Neural crest cell (in vitro differentiated cells): ENCODE measurements around the gene NOTCH4. TPM values are rescaled to one million over a fixed set of nuclear protein-coding genes. Genes with fewer than 3 reads are reported as not detected.
"Not testable (repeated sequence)": the region's sequence is repeated elsewhere in the genome, so short reads cannot be mapped to it uniquely, and the experiment has no call there.

ENCODE experiments used
- DNase-seq: peaks from one replicate; pipeline ENCODE4 v3.0.0; 2021; ENCODE audit warnings: low read depth, mixed read lengths, low spot score
- H3K27ac Mint-ChIP-seq: one replicate; pipeline ENCODE4 v1.8.0; 2021; ENCODE audit warnings: mild to moderate bottlenecking, mixed read lengths; ENCODE audit not compliant: unreplicated experiment
- H3K27me3 Mint-ChIP-seq: 2 replicates; pipeline ENCODE4 v1.8.0; 2021; ENCODE audit warnings: low read depth, mild to moderate bottlenecking, mixed read lengths
- H3K36me3 Mint-ChIP-seq: 2 replicates; pipeline ENCODE4 v1.8.0; 2021; ENCODE audit warnings: low read depth, mild to moderate bottlenecking, mixed read lengths
- H3K4me1 Mint-ChIP-seq: 2 replicates; pipeline ENCODE4 v1.8.0; 2021; ENCODE audit warnings: mixed read lengths
- H3K4me3 Mint-ChIP-seq: one replicate; pipeline ENCODE4 v1.8.0; 2021; ENCODE audit warnings: mild to moderate bottlenecking, mixed read lengths
- H3K9me3 Mint-ChIP-seq: 2 replicates; pipeline ENCODE4 v1.8.0; 2021; ENCODE audit warnings: mixed read lengths
- CTCF ChIP-seq: fragments of 200-600 bp; sonication (generic); conservative IDR thresholded peaks from 2 replicates; pipeline ENCODE4 v1.5.0; 2021; ENCODE audit warnings: antibody characterized with exemption, mild to moderate bottlenecking
- total RNA-seq: library from RNA; stranded (reverse); gene quantifications from 2 replicates; pipeline ENCODE4 v1.2.1, GENCODE V29; 2021

Gene NOTCH4
- total RNA-seq, 1 donor from 2014 or later = 5.6 TPM

DNA sequence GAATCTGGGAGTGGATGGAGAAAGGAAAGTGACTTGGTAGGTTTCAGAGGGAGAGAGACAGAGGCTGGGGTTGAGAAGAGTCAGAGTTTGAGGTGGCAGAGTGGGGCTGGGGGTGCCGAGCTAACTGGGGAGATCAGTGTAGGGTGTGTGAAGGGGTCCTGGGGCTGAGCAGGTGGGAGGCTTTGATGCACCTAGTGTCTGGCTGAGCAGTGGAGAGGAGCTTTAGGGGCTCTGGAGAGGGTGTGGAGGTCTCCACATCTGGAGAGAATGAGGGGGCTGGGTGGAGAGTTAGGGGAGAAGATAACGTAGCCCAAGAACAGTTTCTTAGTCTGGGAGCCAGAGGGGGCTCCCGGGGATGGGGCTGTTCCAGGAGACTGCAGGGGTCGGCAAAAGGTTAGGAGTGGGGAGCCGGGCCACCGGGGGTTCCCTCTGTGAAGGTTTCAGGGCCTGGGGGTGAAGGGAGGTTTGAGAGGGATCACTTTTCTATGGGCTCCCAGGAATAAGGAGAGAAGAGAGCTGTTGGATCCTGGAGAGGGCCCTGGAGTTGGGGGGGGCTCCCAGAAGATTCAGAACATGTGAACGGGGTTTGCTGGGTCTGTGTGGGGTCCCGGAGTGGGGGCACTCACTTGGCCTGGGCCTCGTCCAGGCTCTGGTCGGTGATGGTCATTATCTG is 34.7 kb downstream of the NOTCH4 start:
- peaks cover 11% of the 10 kb centered on the region for H3K36me3 Mint-ChIP-seq
- peaks cover 67% of the 10 kb centered on the region for H3K4me1 Mint-ChIP-seq
- H3K27ac Mint-ChIP-seq = peak overlapping the region; percentile 97
- DNase-seq = no peak
- no peaks in the 10 kb centered on the region for H3K9me3 Mint-ChIP-seq
- H3K27me3 Mint-ChIP-seq = no peaks in the 10 kb centered on the region
- H3K4me3 Mint-ChIP-seq = peak overlapping the region; percentile 92
- no peak for TF ChIP-seq CTCF

GRCh38 chr6:32188381-32189068 is 35.3 kb downstream of the NOTCH4 start:
- H3K9me3 Mint-ChIP-seq = no peaks in the 10 kb centered on the region
- peak overlapping the region; percentile 97 for H3K27ac Mint-ChIP-seq
- no peaks in the 10 kb centered on the region for H3K27me3 Mint-ChIP-seq
- TF ChIP-seq CTCF = no peak
- peaks cover 11% of the 10 kb centered on the region for H3K36me3 Mint-ChIP-seq
- DNase-seq = no peak
- H3K4me3 Mint-ChIP-seq = peak overlapping the region; percentile 92
- H3K4me1 Mint-ChIP-seq = peaks cover 61% of the 10 kb centered on the region

- Mint-ChIP-seq H3K27ac (peak overlapping the region; percentile 50), H3K4me1 (peaks cover 56% of the 10 kb centered on the region)
- H3K9me3 Mint-ChIP-seq = not testable (repeated sequence)
Observed at GRCh38 chr6:32187725-32188380, 36.0 kb downstream of the NOTCH4 start.

DNA sequence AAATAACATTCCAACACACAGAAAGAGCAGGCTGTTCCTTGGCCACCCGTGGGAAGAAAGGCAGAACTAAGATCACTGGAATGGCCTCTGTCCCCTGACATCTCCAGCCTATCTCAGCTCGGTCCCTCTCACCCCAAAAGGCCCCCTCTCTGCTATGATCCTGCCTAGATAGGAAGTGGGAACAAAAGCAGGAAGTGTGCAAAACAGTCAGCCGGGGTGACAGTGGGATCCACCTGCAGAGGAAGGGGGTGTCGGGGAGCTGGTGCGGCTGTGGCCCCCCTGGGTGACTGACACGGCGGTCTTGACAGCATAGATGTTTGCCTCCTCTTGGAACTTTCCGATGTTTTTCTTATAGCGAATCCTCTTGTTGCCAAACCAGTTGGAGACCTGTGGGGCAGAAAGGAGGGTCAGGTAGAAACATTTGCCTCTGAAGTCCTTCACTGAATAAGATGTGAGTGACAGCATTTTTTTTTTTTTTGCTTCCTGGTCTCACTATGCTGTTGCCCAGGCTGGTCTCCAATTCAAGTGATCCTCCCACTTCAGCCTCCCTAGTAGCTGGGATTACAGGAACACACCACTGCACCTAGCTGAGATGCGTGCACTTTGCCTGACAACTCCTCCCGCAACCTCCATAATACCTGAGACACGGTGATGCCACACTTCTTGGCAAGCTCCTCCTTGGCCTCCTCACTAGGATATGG is 36.7 kb downstream of the NOTCH4 start:
- TF ChIP-seq CTCF = no peak
- DNase-seq = no peak
- Mint-ChIP-seq H3K36me3 (peaks cover 11% of the 10 kb centered on the region), H3K9me3 (no peaks in the 10 kb centered on the region), H3K27me3 (no peaks in the 10 kb centered on the region), H3K4me3 (peak overlapping the region; percentile 92), H3K27ac (peak overlapping the region; percentile 50), H3K4me1 (peaks cover 52% of the 10 kb centered on the region)

More at GRCh38 chr6:32187725-32188380, 36.0 kb downstream of the NOTCH4 start:
- H3K27me3 Mint-ChIP-seq, DNase-seq: not testable (repeated sequence)
- Mint-ChIP-seq H3K4me3 (peak overlapping the region; percentile 92), H3K36me3 (peaks cover 11% of the 10 kb centered on the region)

GRCh38 chr6:32186151-32186840 is 37.6 kb downstream of the NOTCH4 start:
- not testable (repeated sequence) for DNase-seq, H3K27me3 Mint-ChIP-seq, H3K9me3 Mint-ChIP-seq
- H3K4me3 Mint-ChIP-seq = peak overlapping the region; percentile 92
- H3K4me1 Mint-ChIP-seq = peaks cover 49% of the 10 kb centered on the region
- peaks cover 11% of the 10 kb centered on the region for H3K36me3 Mint-ChIP-seq
- peak overlapping the region; percentile 59 for H3K27ac Mint-ChIP-seq

DNA sequence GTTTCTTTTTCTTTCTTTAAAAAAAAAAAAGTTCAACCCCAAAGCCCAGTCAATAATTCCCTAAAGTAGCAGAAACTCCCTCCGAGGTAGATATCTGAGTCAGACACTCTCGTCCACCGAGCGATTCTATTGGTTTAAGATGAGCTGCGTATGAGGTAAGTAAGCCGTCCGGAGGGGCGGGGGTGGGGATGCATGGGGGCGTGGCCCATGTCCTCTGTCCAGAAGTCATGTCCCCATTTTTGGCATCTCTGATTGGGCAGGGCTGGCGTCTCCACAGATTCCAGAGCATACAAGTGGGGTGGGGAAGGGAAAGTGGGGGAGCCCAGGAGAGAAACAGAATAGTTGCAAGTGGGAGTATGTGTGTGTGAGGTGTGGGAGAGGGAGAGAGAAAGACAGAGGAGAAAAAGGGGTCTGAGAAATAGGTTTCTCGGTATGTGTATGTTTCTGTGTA is 38.2 kb downstream of the NOTCH4 start:
- not testable (repeated sequence) for H3K9me3 Mint-ChIP-seq, H3K27me3 Mint-ChIP-seq, DNase-seq
- Mint-ChIP-seq H3K4me1 (peaks cover 47% of the 10 kb centered on the region), H3K27ac (peak overlapping the region; percentile 54), H3K4me3 (peak overlapping the region; percentile 92), H3K36me3 (peaks cover 11% of the 10 kb centered on the region)
